Measurements from ENCODE around the gene MAPK10. TPM values are rescaled to one million over a fixed set of nuclear protein-coding genes. Genes with fewer than 3 reads are reported as not detected.

The MAPK10 gene
- total RNA-seq, 1 experiment from 2014 or later: 4.7 TPM

DNA sequence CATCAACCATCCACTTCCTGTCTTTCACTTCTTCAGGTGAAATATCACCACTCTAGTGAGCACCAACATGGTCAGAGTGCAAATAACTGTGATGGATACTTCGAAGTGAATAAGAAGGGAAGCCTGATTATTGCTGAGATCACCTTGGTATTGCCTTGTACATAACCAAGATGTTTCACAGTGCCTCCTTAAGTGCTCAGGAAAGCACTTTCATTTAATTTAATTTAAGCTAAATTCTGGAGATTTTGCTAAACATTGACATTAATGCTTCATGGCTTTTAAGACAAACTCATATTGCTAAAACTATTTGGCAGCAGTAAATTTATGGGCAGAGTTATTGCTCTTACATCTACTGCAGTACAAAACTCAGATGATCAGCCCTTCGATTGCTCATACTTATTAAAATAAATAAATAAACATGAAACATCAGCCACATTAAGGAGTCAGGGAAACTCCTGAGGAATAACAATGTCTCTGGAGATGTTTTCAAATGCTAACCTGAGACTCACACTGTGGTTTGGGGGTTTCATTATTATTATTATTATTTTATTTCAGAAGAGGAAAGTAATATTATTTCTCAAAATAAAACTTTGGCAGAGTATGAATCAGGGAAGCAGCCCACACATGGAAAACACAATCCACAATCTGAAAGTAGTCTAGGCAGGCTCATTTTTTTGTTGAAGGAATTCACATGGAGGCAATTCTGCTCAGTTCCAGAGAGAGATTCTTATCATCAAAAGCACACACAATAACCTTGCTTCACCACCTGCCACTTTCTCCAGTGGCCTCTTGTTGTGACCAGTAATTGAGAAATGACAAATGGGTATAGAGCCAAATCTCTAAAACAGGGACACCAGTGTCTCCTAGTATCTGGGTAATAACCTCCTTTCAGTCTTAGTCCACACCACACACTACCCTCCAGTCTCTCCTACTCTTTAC, 344.2 kb downstream of the MAPK10 start:
- Histone ChIP-seq H3K79me1 (ENCODE audit: insufficient read depth, low read depth, low read length, poor library complexity, severe bottlenecking) (no peaks in the 10 kb centered on the region), H2BK120ac (ENCODE audit: low read depth, low read length, poor library complexity, severe bottlenecking) (no peak overlapping the region), H2BK20ac (ENCODE audit: low read depth, low read length, poor library complexity, severe bottlenecking) (no peak overlapping the region), H3K27me3 (ENCODE audit: insufficient read depth, low read length) (no peaks in the 10 kb centered on the region), H4K5ac (ENCODE audit: insufficient read length, low read depth, low read length) (no peak overlapping the region), H3K18ac (ENCODE audit: insufficient read length, low read depth, low read length) (no peak overlapping the region), H3K4me2 (ENCODE audit: insufficient read depth, insufficient read length, low read length) (no peak overlapping the region), H3K23me2 (ENCODE audit: insufficient read length, low read depth, low read length, poor library complexity, severe bottlenecking) (no peaks in the 10 kb centered on the region), H3K23ac (ENCODE audit: insufficient read length, low read depth, low read length) (no peak overlapping the region), H3K14ac (ENCODE audit: insufficient read depth, low read length) (no peak overlapping the region), H3K4me1 (ENCODE audit: insufficient read depth, low read length) (no peaks in the 10 kb centered on the region), H2BK12ac (ENCODE audit: insufficient read length, low read depth, low read length) (no peak overlapping the region), H3K9me3 (ENCODE audit: control insufficient read depth, low read depth, low read length) (no peaks in the 10 kb centered on the region), H2BK15ac (ENCODE audit: low read depth, low read length) (no peak overlapping the region), H3T11ph (ENCODE audit: low read length) (no peak overlapping the region), H4K20me1 (ENCODE audit: control insufficient read depth, insufficient read depth, insufficient read length) (no peaks in the 10 kb centered on the region), H3K79me2 (ENCODE audit: insufficient read depth, low read length) (no peaks in the 10 kb centered on the region), H4K8ac (replicated peaks; ENCODE audit: insufficient read length, low read depth, low read length) (no peak overlapping the region), H2AK5ac (ENCODE audit: insufficient read length, low read length) (no peak overlapping the region), H3K4ac (ENCODE audit: low read depth, low read length) (no peak overlapping the region), H3K27ac (ENCODE audit: insufficient read length, low read depth, low read length) (no peak overlapping the region), H2AFZ (ENCODE audit: low read length) (no peak overlapping the region), H3K9ac (ENCODE audit: extremely low read depth, insufficient read length, low read length) (no peak overlapping the region), H4K91ac (ENCODE audit: insufficient read length, low read depth, low read length) (no peak overlapping the region), H2BK5ac (ENCODE audit: insufficient read length, low read length) (no peak overlapping the region), H3K56ac (ENCODE audit: insufficient read length, low read depth, low read length) (no peak overlapping the region)
- TF ChIP-seq, protein P1, sequence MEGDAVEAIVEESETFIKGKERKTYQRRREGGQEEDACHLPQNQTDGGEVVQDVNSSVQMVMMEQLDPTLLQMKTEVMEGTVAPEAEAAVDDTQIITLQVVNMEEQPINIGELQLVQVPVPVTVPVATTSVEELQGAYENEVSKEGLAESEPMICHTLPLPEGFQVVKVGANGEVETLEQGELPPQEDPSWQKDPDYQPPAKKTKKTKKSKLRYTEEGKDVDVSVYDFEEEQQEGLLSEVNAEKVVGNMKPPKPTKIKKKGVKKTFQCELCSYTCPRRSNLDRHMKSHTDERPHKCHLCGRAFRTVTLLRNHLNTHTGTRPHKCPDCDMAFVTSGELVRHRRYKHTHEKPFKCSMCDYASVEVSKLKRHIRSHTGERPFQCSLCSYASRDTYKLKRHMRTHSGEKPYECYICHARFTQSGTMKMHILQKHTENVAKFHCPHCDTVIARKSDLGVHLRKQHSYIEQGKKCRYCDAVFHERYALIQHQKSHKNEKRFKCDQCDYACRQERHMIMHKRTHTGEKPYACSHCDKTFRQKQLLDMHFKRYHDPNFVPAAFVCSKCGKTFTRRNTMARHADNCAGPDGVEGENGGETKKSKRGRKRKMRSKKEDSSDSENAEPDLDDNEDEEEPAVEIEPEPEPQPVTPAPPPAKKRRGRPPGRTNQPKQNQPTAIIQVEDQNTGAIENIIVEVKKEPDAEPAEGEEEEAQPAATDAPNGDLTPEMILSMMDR (conservative IDR thresholded peaks at IDR 0.05): no peak
- no peaks in the 10 kb centered on the region for H3K9me3 Mint-ChIP-seq
- no peaks in the 10 kb centered on the region for H3K27me3 Mint-ChIP-seq (ENCODE audit: low read depth)
- H3K27ac Mint-ChIP-seq: peak overlapping the region in 1 of 3 experiments; percentile 9; a peak in 1 of 7 replicates
- no peaks in the 10 kb centered on the region for H3K36me3 Mint-ChIP-seq (ENCODE audit: insufficient read depth in 1 of 3, low read depth in 3 of 3)
- peaks cover 10 to 15% of the 10 kb centered on the region in 2 experiments for H3K4me1 Mint-ChIP-seq
- no peak overlapping the region for H3K4me3 Mint-ChIP-seq
- DNase-seq: no peak
- WGBS (ENCODE audit: extremely low coverage, insufficient read length, low lambda C conversion rate): no CpG with 5 or more reads among the region's 2 CpGs
